Osteocyte (in vitro differentiated cells): ENCODE measurements around the gene ABL2. TPM values are rescaled to one million over a fixed set of nuclear protein-coding genes. Genes with fewer than 3 reads are reported as not detected.

Experiments used
- DNase-seq: peaks from one replicate; pipeline ENCODE4 v3.0.0; 2021; ENCODE audit warnings: mixed read lengths; ENCODE audit not compliant: unreplicated experiment; ENCODE audit errors: extremely low spot score
- H3K27ac Mint-ChIP-seq: one replicate; pipeline ENCODE4 v1.8.0; 2021; ENCODE audit warnings: mild to moderate bottlenecking, mixed read lengths; ENCODE audit not compliant: unreplicated experiment
- H3K27me3 Mint-ChIP-seq: one replicate; pipeline ENCODE4 v1.8.0; 2021; ENCODE audit warnings: mixed read lengths; ENCODE audit not compliant: unreplicated experiment
- H3K36me3 Mint-ChIP-seq: one replicate; pipeline ENCODE4 v1.8.0; 2021; ENCODE audit warnings: mixed read lengths; ENCODE audit not compliant: unreplicated experiment
- H3K4me1 Mint-ChIP-seq: one replicate; pipeline ENCODE4 v1.8.0; 2021; ENCODE audit warnings: mixed read lengths; ENCODE audit not compliant: unreplicated experiment
- H3K4me3 Mint-ChIP-seq: one replicate; pipeline ENCODE4 v1.8.0; 2021; ENCODE audit warnings: mild to moderate bottlenecking, moderate library complexity, mixed read lengths; ENCODE audit not compliant: unreplicated experiment
- H3K9me3 Mint-ChIP-seq: one replicate; pipeline ENCODE4 v1.8.0; 2021; ENCODE audit warnings: mixed read lengths; ENCODE audit not compliant: unreplicated experiment
- total RNA-seq: library from RNA; stranded (reverse); gene quantifications from 2 replicates; pipeline ENCODE4 v1.2.1, GENCODE V29; 2021
- TF ChIP-seq, protein P1 (sequence below): fragments of 200-600 bp; sonication (generic); IDR thresholded peaks from 2 replicates; pipeline ENCODE4 v1.5.0; 2021; ENCODE audit warnings: antibody characterized with exemption, mild to moderate bottlenecking, moderate library complexity

ABL2 gene
- total RNA-seq, 1 donor from 2014 or later, result 36.3 TPM

GRCh38 chr1:179082999-179083335 is 146.5 kb downstream of the ABL2 start:
- peaks cover 27% of the 10 kb centered on the region for H3K4me1 Mint-ChIP-seq
- DNase-seq, result no peak
- no peaks in the 10 kb centered on the region for H3K9me3 Mint-ChIP-seq
- H3K36me3 Mint-ChIP-seq, result no peaks in the 10 kb centered on the region
- TF ChIP-seq, protein P1, sequence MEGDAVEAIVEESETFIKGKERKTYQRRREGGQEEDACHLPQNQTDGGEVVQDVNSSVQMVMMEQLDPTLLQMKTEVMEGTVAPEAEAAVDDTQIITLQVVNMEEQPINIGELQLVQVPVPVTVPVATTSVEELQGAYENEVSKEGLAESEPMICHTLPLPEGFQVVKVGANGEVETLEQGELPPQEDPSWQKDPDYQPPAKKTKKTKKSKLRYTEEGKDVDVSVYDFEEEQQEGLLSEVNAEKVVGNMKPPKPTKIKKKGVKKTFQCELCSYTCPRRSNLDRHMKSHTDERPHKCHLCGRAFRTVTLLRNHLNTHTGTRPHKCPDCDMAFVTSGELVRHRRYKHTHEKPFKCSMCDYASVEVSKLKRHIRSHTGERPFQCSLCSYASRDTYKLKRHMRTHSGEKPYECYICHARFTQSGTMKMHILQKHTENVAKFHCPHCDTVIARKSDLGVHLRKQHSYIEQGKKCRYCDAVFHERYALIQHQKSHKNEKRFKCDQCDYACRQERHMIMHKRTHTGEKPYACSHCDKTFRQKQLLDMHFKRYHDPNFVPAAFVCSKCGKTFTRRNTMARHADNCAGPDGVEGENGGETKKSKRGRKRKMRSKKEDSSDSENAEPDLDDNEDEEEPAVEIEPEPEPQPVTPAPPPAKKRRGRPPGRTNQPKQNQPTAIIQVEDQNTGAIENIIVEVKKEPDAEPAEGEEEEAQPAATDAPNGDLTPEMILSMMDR, result no peak
- no peaks in the 10 kb centered on the region for H3K27me3 Mint-ChIP-seq
- peak overlapping the region; percentile 89 for H3K27ac Mint-ChIP-seq
- H3K4me3 Mint-ChIP-seq, result peak overlapping the region; percentile 96

- peaks cover 25% of the 10 kb centered on the region for H3K4me1 Mint-ChIP-seq
- H3K4me3 Mint-ChIP-seq, result peak overlapping the region; percentile 96
- no peaks in the 10 kb centered on the region for H3K9me3 Mint-ChIP-seq
- peak overlapping the region; percentile 89 for H3K27ac Mint-ChIP-seq
- no peak for DNase-seq
- TF ChIP-seq, protein P1, result no peak
- H3K27me3 Mint-ChIP-seq, result no peaks in the 10 kb centered on the region
- peaks cover 1% of the 10 kb centered on the region for H3K36me3 Mint-ChIP-seq
Observed at GRCh38 chr1:179082333-179082998, 147.0 kb downstream of the ABL2 start.

DNA sequence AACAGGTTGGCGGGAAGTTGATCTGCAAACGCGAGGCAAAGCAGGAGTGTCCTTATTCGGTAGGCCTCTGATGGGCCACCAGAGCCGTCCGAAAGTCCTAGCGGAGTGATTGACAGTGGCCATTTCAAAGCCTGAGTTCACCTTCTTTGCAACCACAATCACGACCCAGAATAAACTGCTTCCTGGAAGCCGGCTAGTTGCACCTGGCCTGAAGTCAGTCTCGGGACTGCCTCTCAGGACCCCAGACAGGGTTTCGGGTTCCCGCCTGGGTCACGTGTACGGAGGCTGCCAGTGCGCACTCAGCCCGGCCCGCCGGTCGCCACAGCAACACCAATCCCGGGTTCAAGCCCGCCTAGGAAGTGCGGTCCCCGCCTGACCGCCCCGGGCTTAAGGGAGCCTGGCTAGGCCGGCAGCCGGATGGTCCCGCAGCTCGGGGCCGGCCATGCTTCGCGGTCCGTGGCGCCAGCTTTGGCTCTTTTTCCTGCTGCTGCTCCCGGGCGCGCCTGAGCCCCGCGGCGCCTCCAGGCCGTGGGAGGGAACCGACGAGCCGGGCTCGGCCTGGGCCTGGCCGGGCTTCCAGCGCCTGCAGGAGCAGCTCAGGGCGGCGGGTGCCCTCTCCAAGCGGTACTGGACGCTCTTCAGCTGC is 147.7 kb downstream of the ABL2 start, which contains the start of gene TOR3A:
Gene TOR3A (plus strand): TSS at position 384 of the 646 bp plus-strand sequence. CDS start 59 bp downstream, at position 443.
- Mint-ChIP-seq H3K27me3 (no peaks in the 10 kb centered on the region), H3K4me3 (peak within 1 kb of the TSS; percentile 96), H3K27ac (peak within 1 kb of the TSS; percentile 90), H3K36me3 (peaks cover 1% of the 10 kb centered on the region), H3K9me3 (no peaks in the 10 kb centered on the region), H3K4me1 (peaks cover 24% of the 10 kb centered on the region)
- peak; percentile 95 for DNase-seq
- TF ChIP-seq, protein P1, result no peak

DNA sequence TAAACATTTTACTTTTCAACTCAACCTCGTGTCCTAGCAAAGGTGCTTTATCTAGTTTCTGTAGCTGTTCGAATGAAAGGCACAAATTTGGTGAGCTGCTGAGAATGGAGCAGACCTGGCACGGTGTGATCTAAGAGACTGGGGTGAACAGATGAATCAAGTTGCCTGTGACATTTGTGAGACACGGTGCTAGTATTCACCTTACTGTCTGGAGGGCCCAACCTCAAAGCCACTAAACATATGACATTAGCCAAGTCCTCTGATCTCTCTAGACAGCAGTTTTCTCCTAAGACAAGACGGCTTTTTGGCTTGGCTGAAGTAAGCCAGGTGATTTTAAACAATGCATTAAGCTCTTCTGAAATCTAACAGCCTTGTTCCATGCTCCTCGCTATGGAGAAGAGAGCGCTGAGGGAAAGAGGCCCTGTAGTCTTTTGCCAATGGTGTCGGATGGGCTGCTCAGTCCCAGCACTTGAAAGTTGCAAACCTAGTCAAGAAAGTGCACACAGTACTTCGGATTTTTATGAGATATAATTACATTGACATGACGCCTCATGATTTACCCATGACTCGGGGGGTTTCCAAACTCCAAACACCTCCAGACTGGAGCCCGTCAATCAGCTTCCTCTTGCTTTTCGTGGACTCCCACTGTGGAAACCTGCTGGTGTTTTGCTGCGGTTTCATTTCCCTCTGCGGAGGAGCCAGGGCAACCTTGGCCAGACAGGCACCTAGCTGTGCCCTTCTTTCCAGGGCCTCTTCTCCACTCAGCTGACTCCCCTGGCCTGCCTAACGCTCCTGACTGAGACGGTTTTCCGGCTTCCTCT is 148.4 kb downstream of the ABL2 start:
- Mint-ChIP-seq H3K36me3 (peaks cover 1% of the 10 kb centered on the region), H3K27me3 (no peaks in the 10 kb centered on the region), H3K9me3 (no peaks in the 10 kb centered on the region), H3K4me3 (peak overlapping the region; percentile 96), H3K27ac (peak overlapping the region; percentile 90), H3K4me1 (peaks cover 24% of the 10 kb centered on the region)
- TF ChIP-seq, protein P1, result no peak
- no peak for DNase-seq
